Tibial nerve (tissue), 4 donors: ENCODE results near the gene GABRA4. TPM values are rescaled to one million over a fixed set of nuclear protein-coding genes. Genes with fewer than 3 reads are reported as not detected.

ENCODE experiments used
- DNase-seq, 2 donors: peaks; one replicate each; pipeline ENCODE4 v3.0.0-alpha.2; 2019; ENCODE audit warnings: low spot score in 2 of 2
- H3K27ac ChIP-seq, 4 donors: fragments of 200-600 bp; sonication (generic) in 3 of 4; one replicate each; pipeline ENCODE4 v1.5.1; 2017 to 2019; ENCODE audit warnings: mild to moderate bottlenecking in 1 of 4
- H3K27me3 ChIP-seq, 2 donors: fragments of 200-600 bp; sonication (generic) in 1 of 2; one replicate each; pipeline versions ENCODE4 v1.5.1 to v1.6.0; 2017 to 2019
- H3K36me3 ChIP-seq, 3 donors: fragments of 200-600 bp; sonication (generic); one replicate each; pipeline ENCODE4 v1.5.1; 2018 to 2019
- H3K4me1 ChIP-seq, 4 donors: fragments of 200-600 bp; sonication (generic) in 3 of 4; one replicate each; pipeline ENCODE4 v1.5.1; 2017 to 2019
- H3K4me3 ChIP-seq, 4 donors: fragments of 200-600 bp; sonication (generic) in 3 of 4; one replicate each; pipeline ENCODE4 v1.5.1; 2017 to 2019; ENCODE audit warnings: mild to moderate bottlenecking in 1 of 4, moderate library complexity in 1 of 4
- H3K9me3 ChIP-seq, 4 donors: fragments of 200-600 bp; sonication (generic) in 3 of 4; one replicate each; pipeline ENCODE4 v1.5.1; 2017 to 2019
- EP300 ChIP-seq, 2 donors: sonication (generic); formaldehyde crosslinking; IDR thresholded peaks; one replicate each; pipeline ENCODE4 v1.6.1; 2017; ENCODE audit warnings: antibody characterized with exemption in 2 of 2, mild to moderate bottlenecking in 1 of 2
- POLR2A ChIP-seq, 2 donors: fragments of 450-650 bp; IDR thresholded peaks; one replicate each; pipeline ENCODE4 v1.6.1; 2017; ENCODE audit warnings: antibody characterized with exemption in 2 of 2, mild to moderate bottlenecking in 2 of 2, moderate library complexity in 2 of 2
- WGBS, 2 donors: methylation state at CpG; one replicate each; pipeline ENCODE4 v1.1.5; 2018; 5-methylcytosine and 5-hydroxymethylcytosine counted together
- total RNA-seq, 4 donors: library from RNA; depleted of rRNA; stranded (reverse); fragments of >200 nt; gene quantifications; one replicate each; pipeline ENCODE4 v1.1.0, GENCODE V29; 2016
- TF ChIP-seq, protein P1 (sequence below), 5 experiments: fragments of 200-600 bp in 3 of 5; fragments of 450-650 bp in 2 of 5; sonication (generic) in 3 of 5; IDR thresholded peaks; one replicate each; pipeline ENCODE4 v1.5.1; 2016 to 2019; ENCODE audit warnings: antibody characterized with exemption in 5 of 5, mild to moderate bottlenecking in 3 of 5, moderate library complexity in 2 of 5

GABRA4 gene
- total RNA-seq, 4 donors from 2014 or later = under 0.01 TPM; not detected in 2

- TF ChIP-seq EP300 (IDR thresholded peaks at IDR 0.05) = no peak
- no peak for TF ChIP-seq POLR2A (IDR thresholded peaks at IDR 0.05)
- TF ChIP-seq, protein P1, sequence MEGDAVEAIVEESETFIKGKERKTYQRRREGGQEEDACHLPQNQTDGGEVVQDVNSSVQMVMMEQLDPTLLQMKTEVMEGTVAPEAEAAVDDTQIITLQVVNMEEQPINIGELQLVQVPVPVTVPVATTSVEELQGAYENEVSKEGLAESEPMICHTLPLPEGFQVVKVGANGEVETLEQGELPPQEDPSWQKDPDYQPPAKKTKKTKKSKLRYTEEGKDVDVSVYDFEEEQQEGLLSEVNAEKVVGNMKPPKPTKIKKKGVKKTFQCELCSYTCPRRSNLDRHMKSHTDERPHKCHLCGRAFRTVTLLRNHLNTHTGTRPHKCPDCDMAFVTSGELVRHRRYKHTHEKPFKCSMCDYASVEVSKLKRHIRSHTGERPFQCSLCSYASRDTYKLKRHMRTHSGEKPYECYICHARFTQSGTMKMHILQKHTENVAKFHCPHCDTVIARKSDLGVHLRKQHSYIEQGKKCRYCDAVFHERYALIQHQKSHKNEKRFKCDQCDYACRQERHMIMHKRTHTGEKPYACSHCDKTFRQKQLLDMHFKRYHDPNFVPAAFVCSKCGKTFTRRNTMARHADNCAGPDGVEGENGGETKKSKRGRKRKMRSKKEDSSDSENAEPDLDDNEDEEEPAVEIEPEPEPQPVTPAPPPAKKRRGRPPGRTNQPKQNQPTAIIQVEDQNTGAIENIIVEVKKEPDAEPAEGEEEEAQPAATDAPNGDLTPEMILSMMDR (IDR thresholded peaks at IDR 0.05) = no peak
- Histone ChIP-seq H3K27ac (no peak overlapping the region), H3K9me3 (no peaks in the 10 kb centered on the region), H3K36me3 (no peaks in the 10 kb centered on the region), H3K4me1 (no peaks in the 10 kb centered on the region), H3K27me3 (no peaks in the 10 kb centered on the region), H3K4me3 (no peak overlapping the region)
- no peak for DNase-seq
Observed at GRCh38 chr4:46955601-46956000, 37.8 kb downstream of the GABRA4 start.

DNA sequence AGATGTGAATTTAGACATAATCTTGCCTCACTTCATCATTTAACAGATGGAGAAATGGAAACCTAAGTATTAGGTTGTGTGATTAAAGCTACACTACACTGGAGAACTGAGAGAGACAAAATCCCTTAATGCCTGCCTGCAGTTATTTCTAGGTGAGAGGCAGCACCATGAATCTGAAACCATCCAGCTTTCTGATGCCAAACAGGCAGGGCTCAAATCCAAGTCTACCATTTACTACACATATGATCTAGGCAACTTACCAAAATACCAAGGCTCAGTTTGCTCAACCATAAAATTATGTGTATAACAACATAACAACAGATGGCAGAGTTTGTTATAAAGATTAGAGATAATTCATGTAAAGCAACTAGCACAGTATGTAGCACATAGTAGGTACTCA is 38.7 kb downstream of the GABRA4 start:
- no peaks in the 10 kb centered on the region for H3K4me1 ChIP-seq
- H3K27me3 ChIP-seq = no peaks in the 10 kb centered on the region
- H3K9me3 ChIP-seq = no peaks in the 10 kb centered on the region
- H3K4me3 ChIP-seq = no peak overlapping the region
- TF ChIP-seq EP300 (IDR thresholded peaks at IDR 0.05) (no peak), POLR2A (IDR thresholded peaks at IDR 0.05) (no peak)
- TF ChIP-seq, protein P1 (IDR thresholded peaks at IDR 0.05) = no peak
- H3K36me3 ChIP-seq = no peaks in the 10 kb centered on the region
- DNase-seq = no peak
- no peak overlapping the region for H3K27ac ChIP-seq

- Histone ChIP-seq H3K4me3 (no peak overlapping the region), H3K9me3 (no peaks in the 10 kb centered on the region), H3K36me3 (no peaks in the 10 kb centered on the region), H3K27me3 (no peaks in the 10 kb centered on the region), H3K27ac (no peak overlapping the region), H3K4me1 (no peaks in the 10 kb centered on the region)
- 90 to 96% methylated on average over 2 of the region's 2 CpGs for WGBS, 2 donors
- TF ChIP-seq POLR2A (IDR thresholded peaks at IDR 0.05) = no peak
- TF ChIP-seq, protein P1 (IDR thresholded peaks at IDR 0.05) = no peak
- no peak for TF ChIP-seq EP300 (IDR thresholded peaks at IDR 0.05)
- DNase-seq = no peak
Observed at GRCh38 chr4:46953564-46953963, 39.8 kb downstream of the GABRA4 start.

DNA sequence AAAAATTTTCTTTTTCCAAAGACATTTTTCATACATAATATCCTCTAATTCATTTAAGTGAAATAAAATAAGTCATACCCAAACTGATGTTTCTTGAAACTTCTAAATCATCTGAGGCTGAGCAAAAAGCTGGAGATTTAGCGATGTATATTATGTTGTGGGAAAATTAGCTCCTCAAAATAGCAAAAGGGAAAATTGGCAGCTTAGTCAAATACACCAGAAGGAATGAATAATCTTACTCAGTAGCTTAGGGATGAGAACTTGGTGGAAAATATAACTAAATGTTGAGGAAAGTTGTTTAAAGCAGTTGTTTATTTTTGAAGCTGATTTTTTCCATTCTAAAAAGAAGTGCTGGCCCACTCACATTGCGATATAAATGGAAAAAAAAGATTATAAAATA is 40.9 kb downstream of the GABRA4 start:
- WGBS, 2 donors = 54 to 61% methylated on average over 2 of the region's 2 CpGs
- H3K27me3 ChIP-seq = no peaks in the 10 kb centered on the region
- no peaks in the 10 kb centered on the region for H3K36me3 ChIP-seq
- TF ChIP-seq, protein P1 (IDR thresholded peaks at IDR 0.05) = no peak
- no peak for TF ChIP-seq EP300 (IDR thresholded peaks at IDR 0.05)
- no peak for TF ChIP-seq POLR2A (IDR thresholded peaks at IDR 0.05)
- no peaks in the 10 kb centered on the region for H3K4me1 ChIP-seq
- H3K27ac ChIP-seq = no peak overlapping the region
- no peaks in the 10 kb centered on the region for H3K9me3 ChIP-seq
- no peak overlapping the region for H3K4me3 ChIP-seq
- no peak for DNase-seq

- Histone ChIP-seq H3K27ac (no peak overlapping the region), H3K4me3 (no peak overlapping the region), H3K4me1 (no peaks in the 10 kb centered on the region), H3K9me3 (no peaks in the 10 kb centered on the region), H3K27me3 (no peaks in the 10 kb centered on the region), H3K36me3 (no peaks in the 10 kb centered on the region)
- 68 to 74% methylated on average over 3 of the region's 3 CpGs for WGBS, 2 donors
- TF ChIP-seq POLR2A (IDR thresholded peaks at IDR 0.05) = no peak
- TF ChIP-seq EP300 (IDR thresholded peaks at IDR 0.05) = no peak
- TF ChIP-seq, protein P1 (IDR thresholded peaks at IDR 0.05) = no peak
- no peak for DNase-seq
Observed at GRCh38 chr4:46950826-46951225, 42.6 kb downstream of the GABRA4 start.
